Measurements from ENCODE around the gene HIVEP3.
A peak's percentile ranks its signal among the peaks of the same experiment; 100 is the strongest.

HIVEP3 gene

DNA sequence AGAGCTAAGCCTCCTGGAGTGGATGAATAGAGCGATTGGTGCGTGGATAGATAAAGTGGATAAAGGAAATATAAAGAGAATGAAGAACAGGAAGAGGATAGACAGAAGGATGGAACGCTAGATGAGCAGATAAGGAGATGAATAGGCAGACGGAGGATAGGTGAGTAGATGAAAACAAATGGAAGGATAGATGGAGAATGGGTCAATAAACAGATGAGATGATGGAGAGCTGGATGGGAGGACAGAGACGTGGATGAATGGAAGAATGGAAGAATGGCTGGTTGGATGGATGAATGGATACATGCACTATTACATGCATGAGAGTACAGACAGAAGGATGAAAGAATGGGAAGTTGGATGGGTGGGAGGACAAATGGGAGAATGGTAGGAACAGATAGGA is 399.1 kb downstream of the HIVEP3 start:
- TF ChIP-seq, protein P1, sequence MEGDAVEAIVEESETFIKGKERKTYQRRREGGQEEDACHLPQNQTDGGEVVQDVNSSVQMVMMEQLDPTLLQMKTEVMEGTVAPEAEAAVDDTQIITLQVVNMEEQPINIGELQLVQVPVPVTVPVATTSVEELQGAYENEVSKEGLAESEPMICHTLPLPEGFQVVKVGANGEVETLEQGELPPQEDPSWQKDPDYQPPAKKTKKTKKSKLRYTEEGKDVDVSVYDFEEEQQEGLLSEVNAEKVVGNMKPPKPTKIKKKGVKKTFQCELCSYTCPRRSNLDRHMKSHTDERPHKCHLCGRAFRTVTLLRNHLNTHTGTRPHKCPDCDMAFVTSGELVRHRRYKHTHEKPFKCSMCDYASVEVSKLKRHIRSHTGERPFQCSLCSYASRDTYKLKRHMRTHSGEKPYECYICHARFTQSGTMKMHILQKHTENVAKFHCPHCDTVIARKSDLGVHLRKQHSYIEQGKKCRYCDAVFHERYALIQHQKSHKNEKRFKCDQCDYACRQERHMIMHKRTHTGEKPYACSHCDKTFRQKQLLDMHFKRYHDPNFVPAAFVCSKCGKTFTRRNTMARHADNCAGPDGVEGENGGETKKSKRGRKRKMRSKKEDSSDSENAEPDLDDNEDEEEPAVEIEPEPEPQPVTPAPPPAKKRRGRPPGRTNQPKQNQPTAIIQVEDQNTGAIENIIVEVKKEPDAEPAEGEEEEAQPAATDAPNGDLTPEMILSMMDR (IDR thresholded peaks at IDR 0.05; ENCODE audit: control extremely low read depth, extremely low read depth, low read depth, missing control alignments), result no peak
- ChIA-PET POLR2A (no interaction called here), CTCF (interaction anchor here (1.0 to 7.9 kb wide), 5 partner anchors 11 to 654 kb away, joined by 3 to 77 read pairs (median 3); no protein-coding TSS in a partner anchor)
- no peak for DNase-seq (ENCODE audit: extremely low spot score)

DNA sequence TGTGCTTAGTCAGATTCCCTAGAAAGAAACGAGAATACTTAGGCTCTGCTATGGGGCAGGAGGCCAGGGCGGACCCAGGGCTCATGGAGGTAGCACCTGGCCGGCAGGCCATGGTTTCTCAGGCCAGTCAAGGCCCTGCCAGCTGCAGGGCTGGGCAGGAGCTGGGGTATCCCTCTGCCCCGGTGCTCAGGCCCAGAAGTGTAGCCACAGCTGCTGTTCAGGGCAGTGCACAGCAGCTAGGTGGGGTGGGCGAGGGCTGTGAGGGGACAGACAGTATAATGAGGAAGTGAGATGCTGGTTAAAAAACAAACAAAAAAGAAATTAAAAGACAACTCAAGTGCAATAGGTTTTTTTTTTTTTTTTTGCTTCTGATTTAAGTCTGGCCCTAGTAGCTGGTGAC is 400.3 kb downstream of the HIVEP3 start:
- POLR2A ChIA-PET, result no interaction called here
- CTCF ChIA-PET, result interaction anchor here (1.0 to 7.9 kb wide), 6 partner anchors 10 to 655 kb away, joined by 3 to 77 read pairs (median 3); no protein-coding TSS in a partner anchor
- DNase-seq (ENCODE audit: extremely low spot score), result no peak
- TF ChIP-seq, protein P1 (IDR thresholded peaks at IDR 0.05; ENCODE audit: control extremely low read depth, extremely low read depth, low read depth, missing control alignments), result no peak

DNA sequence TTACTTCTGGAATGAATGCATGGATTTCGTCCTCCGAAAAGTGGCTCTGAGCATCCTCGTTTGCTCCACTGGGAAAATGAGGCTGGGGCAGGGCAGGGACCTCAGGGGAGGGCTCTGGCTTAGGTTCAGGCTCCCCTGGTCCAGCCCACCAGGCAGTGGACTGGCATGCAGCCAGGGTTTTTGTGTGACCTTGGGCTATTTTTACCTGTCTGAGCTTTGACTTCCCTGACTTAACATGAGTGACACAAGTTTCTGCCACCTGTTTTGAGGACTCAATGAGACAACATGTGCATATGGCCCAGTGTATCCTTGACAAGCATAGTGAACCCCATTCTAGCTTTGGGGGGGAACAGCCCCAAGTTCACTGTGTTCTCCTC is 401.7 kb downstream of the HIVEP3 start:
- DNase-seq (ENCODE audit: extremely low spot score), result no peak
- CTCF ChIA-PET, result interaction anchor here (0.6 to 7.9 kb wide), 21 partner anchors 8 to 657 kb away, joined by 3 to 77 read pairs (median 4); partner anchors contain the start of gene EDN2
- TF ChIP-seq, protein P1 (IDR thresholded peaks at IDR 0.05; ENCODE audit: control extremely low read depth, extremely low read depth, low read depth, missing control alignments), result no peak
- POLR2A ChIA-PET, result no interaction called here

DNA sequence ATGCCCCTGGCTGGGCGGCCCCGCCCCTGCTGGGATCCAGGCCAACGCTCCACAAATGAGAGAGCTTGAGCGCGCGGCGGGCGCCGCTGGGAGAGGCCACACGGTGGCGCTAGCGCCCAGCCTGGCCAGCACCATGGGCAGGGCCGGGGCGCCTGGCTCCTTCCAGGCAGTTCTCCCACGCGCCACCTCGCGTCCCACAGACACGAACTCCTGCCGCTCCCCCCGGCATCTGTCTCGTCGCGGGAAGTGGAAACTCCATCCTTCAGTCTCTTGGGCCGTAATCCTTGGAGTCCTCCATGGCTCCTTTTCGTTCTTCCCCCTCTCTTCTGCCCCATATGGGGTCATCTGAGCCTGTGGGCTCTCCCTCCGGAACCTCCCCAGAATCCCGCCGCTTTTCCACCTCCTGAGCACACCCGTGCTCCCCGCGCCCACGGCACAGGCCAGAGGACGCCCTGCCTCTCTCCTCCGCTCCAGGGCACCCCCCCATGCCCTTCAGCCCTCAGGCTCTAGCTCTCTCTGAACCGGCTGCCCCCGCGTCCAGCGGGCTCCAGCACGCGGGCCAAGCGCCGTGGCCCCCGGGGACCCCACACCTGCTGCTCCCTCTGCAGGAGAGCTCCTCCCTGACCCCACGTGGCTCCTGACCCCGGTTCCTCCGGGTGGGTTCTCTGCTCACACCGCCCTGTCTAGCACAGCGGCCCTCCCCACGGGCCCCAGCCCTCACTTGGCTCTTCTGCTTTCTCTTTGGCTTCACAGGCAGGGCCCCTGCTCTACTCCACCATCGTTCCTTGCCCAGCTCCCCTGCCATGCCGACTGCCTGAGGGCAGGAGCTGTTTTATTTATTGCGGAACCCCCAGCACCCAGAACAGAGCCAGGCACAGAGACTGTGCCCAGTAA is 402.3 kb downstream of the HIVEP3 start:
- TF ChIP-seq, protein P1 (IDR thresholded peaks at IDR 0.05; ENCODE audit: control extremely low read depth, extremely low read depth, low read depth, missing control alignments), result peak; percentile 98

DNA sequence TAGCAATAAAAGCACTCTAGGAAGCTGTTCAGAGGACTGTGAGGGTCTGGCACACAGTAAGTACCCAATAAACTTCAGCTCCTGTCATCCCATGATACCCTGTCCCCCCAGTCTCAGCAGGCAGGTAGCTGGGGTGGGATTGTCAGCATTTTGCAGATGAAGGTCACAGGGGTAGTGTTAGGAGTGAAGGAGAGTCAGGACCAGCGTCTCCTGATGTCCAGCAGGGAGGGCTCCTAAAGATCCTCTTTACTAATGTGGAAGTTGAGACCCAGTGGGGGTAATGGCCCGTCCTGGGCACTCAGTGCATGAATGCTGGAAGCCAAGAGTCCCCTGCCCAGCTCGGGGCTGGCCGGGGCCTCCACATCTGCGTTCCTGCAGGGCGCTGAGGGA is 402.9 kb downstream of the HIVEP3 start:
- POLR2A ChIA-PET, result no interaction called here
- CTCF ChIA-PET, result interaction anchor here (0.6 to 7.9 kb wide), 40 partner anchors 9 to 672 kb away, joined by 3 to 77 read pairs (median 3); partner anchors contain the start of gene EDN2
- DNase-seq (ENCODE audit: extremely low spot score), result no peak
- TF ChIP-seq, protein P1 (IDR thresholded peaks at IDR 0.05; ENCODE audit: control extremely low read depth, extremely low read depth, low read depth, missing control alignments), result no peak

More for the DNA sequence above, 402.3 kb downstream of the HIVEP3 start:
- DNase-seq (ENCODE audit: extremely low spot score), result peak; percentile 92
- ChIA-PET POLR2A (no interaction called here), CTCF (interaction anchor here (0.6 to 7.9 kb wide), 45 partner anchors 8 to 671 kb away, joined by 3 to 77 read pairs (median 3); partner anchors contain the start of gene EDN2)

DNA sequence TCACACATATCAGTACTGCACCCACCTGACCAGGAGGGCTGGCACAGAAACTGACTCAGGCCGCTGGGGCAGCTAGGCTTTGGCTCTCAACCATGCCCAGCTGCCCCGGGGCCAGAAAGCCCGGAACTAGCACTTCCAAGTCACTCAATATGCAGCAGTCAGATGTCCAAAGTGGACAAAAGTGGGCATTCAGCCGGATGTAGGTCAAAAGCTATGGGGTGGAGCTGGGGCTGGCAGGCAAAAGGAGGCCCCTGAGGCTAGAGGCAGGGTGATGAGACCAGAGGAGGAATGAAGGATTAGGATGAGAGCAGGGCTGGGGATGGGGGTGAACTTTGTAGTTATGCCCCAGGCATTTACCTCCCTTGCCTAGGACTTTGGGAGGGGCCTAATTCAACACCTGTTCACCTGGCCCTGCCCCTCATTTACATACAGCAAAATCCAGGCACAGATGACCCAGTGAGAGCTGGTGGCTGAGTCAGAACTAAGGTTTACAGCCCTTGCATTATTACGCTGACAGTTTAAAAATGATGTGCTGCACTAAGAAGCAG is 403.5 kb downstream of the HIVEP3 start:
- ChIA-PET POLR2A (no interaction called here), CTCF (interaction anchor here (0.7 to 7.9 kb wide), 27 partner anchors 9 to 659 kb away, joined by 3 to 77 read pairs (median 4); partner anchors contain the start of gene EDN2)
- DNase-seq (ENCODE audit: extremely low spot score), result no peak
- TF ChIP-seq, protein P1 (IDR thresholded peaks at IDR 0.05; ENCODE audit: control extremely low read depth, extremely low read depth, low read depth, missing control alignments), result no peak

Measured in GM10248 (cell line).